Measurements from ENCODE around the gene GRB2. TPM values are rescaled to one million over a fixed set of nuclear protein-coding genes. Genes with fewer than 3 reads are reported as not detected.
A peak's percentile ranks its signal among the peaks of the same experiment; 100 is the strongest.

GRB2 gene
- total RNA-seq, 1 donor from 2014 or later: 172 TPM

- H3K4me1 Mint-ChIP-seq: peaks cover 18% of the 10 kb centered on the region
- intact Hi-C loops (cut with micrococcal nuclease): no loop called here
- no peak for DNase-seq
These were observed 24.9 kb upstream of the GRB2 start for GRCh38 chr17:75430159-75430974.

GRCh38 chr17:75428543-75429469 lies 23.3 kb upstream of the GRB2 start:
- H3K9me3 Mint-ChIP-seq: no peaks in the 10 kb centered on the region
- H3K27ac Mint-ChIP-seq: no peak overlapping the region
- intact Hi-C loops (cut with micrococcal nuclease): loop anchor here (5.0 to 10.0 kb wide), 2 partner anchors 58 to 316 kb away; no protein-coding TSS in a partner anchor
- H3K4me3 Mint-ChIP-seq: no peak overlapping the region
- H3K4me1 Mint-ChIP-seq: peaks cover 14% of the 10 kb centered on the region
- no peak for DNase-seq
- no peaks in the 10 kb centered on the region for H3K36me3 Mint-ChIP-seq (ENCODE audit: low read depth)
- peaks cover 15% of the 10 kb centered on the region for H3K27me3 Mint-ChIP-seq

More at GRCh38 chr17:75430159-75430974, 24.9 kb upstream of the GRB2 start:
- Mint-ChIP-seq H3K4me3 (no peak overlapping the region), H3K27me3 (peaks cover 15% of the 10 kb centered on the region), H3K36me3 (ENCODE audit: low read depth) (no peaks in the 10 kb centered on the region), H3K27ac (no peak overlapping the region), H3K9me3 (no peaks in the 10 kb centered on the region)

- Mint-ChIP-seq H3K27me3 (peaks cover 18% of the 10 kb centered on the region), H3K36me3 (ENCODE audit: low read depth) (no peaks in the 10 kb centered on the region), H3K4me1 (no peaks in the 10 kb centered on the region), H3K27ac (no peak overlapping the region), H3K9me3 (no peaks in the 10 kb centered on the region), H3K4me3 (no peak overlapping the region)
- intact Hi-C loops (cut with micrococcal nuclease): no loop called here
- DNase-seq: no peak
These were observed 13.1 kb upstream of the GRB2 start for GRCh38 chr17:75418531-75418930.

- peaks cover 20% of the 10 kb centered on the region for H3K27me3 Mint-ChIP-seq
- intact Hi-C loops (cut with micrococcal nuclease): no loop called here
- DNase-seq: no peak
- no peak overlapping the region for H3K27ac Mint-ChIP-seq
- no peak overlapping the region for H3K4me3 Mint-ChIP-seq
- H3K36me3 Mint-ChIP-seq (ENCODE audit: low read depth): no peaks in the 10 kb centered on the region
- H3K9me3 Mint-ChIP-seq: no peaks in the 10 kb centered on the region
- peaks cover 10% of the 10 kb centered on the region for H3K4me1 Mint-ChIP-seq
These were observed 11.6 kb upstream of the GRB2 start for GRCh38 chr17:75417054-75417580.

GRCh38 chr17:75416006-75416405 lies 10.5 kb upstream of the GRB2 start:
- no peaks in the 10 kb centered on the region for H3K9me3 Mint-ChIP-seq
- intact Hi-C loops (cut with micrococcal nuclease): no loop called here

GRCh38 chr17:75414488-75414887 lies 9.0 kb upstream of the GRB2 start:
- no peak for DNase-seq
- H3K9me3 Mint-ChIP-seq: no peaks in the 10 kb centered on the region
- no peaks in the 10 kb centered on the region for H3K36me3 Mint-ChIP-seq (ENCODE audit: low read depth)
- intact Hi-C loops (cut with micrococcal nuclease): loop anchor here (5.0 kb wide), 1 partner anchor 232 kb away; the partner anchor contains the start of gene SUMO2
- peaks cover 23% of the 10 kb centered on the region for H3K4me1 Mint-ChIP-seq
- H3K4me3 Mint-ChIP-seq: no peak overlapping the region
- no peak overlapping the region for H3K27ac Mint-ChIP-seq
- H3K27me3 Mint-ChIP-seq: peaks cover 20% of the 10 kb centered on the region

More at GRCh38 chr17:75416006-75416405, 10.5 kb upstream of the GRB2 start:
- Mint-ChIP-seq H3K4me1 (peaks cover 18% of the 10 kb centered on the region), H3K36me3 (ENCODE audit: low read depth) (no peaks in the 10 kb centered on the region), H3K4me3 (no peak overlapping the region), H3K27me3 (peaks cover 20% of the 10 kb centered on the region), H3K27ac (no peak overlapping the region)
- no peak for DNase-seq

- intact Hi-C loops (cut with micrococcal nuclease): loop anchor here (1.0 to 5.0 kb wide), 3 partner anchors 89 to 230 kb away; partner anchors contain the start of genes MIF4GD and SUMO2
- DNase-seq: peak; percentile 93
- peaks cover 28% of the 10 kb centered on the region for H3K4me1 Mint-ChIP-seq
- no peaks in the 10 kb centered on the region for H3K36me3 Mint-ChIP-seq (ENCODE audit: low read depth)
- peak overlapping the region; percentile 8 for H3K4me3 Mint-ChIP-seq
- no peaks in the 10 kb centered on the region for H3K9me3 Mint-ChIP-seq
- peaks cover 16% of the 10 kb centered on the region for H3K27me3 Mint-ChIP-seq
- no peak overlapping the region for H3K27ac Mint-ChIP-seq
These were observed 7.2 kb upstream of the GRB2 start for GRCh38 chr17:75412455-75413317.

GRCh38 chr17:75411328-75412067 lies 6.0 kb upstream of the GRB2 start:
- DNase-seq: peak; percentile 63
- Mint-ChIP-seq H3K4me1 (peaks cover 30% of the 10 kb centered on the region), H3K4me3 (peak overlapping the region; percentile 8), H3K9me3 (no peaks in the 10 kb centered on the region), H3K27ac (peak overlapping the region; percentile 9), H3K27me3 (peaks cover 16% of the 10 kb centered on the region), H3K36me3 (ENCODE audit: low read depth) (no peaks in the 10 kb centered on the region)
- intact Hi-C loops (cut with micrococcal nuclease): loop anchor here (1.0 to 5.0 kb wide), 3 partner anchors 88 to 229 kb away; partner anchors contain the start of genes MIF4GD and SUMO2

GRCh38 chr17:75410141-75410540 lies 4.7 kb upstream of the GRB2 start:
- DNase-seq: no peak
- intact Hi-C loops (cut with micrococcal nuclease): loop anchor here (5.0 kb wide), 1 partner anchor 228 kb away; the partner anchor contains the start of gene SUMO2
- no peaks in the 10 kb centered on the region for H3K9me3 Mint-ChIP-seq
- H3K27ac Mint-ChIP-seq: peak overlapping the region; percentile 34
- peaks cover 11% of the 10 kb centered on the region for H3K27me3 Mint-ChIP-seq
- H3K4me3 Mint-ChIP-seq: peak overlapping the region; percentile 27
- H3K4me1 Mint-ChIP-seq: peaks cover 39% of the 10 kb centered on the region
- H3K36me3 Mint-ChIP-seq (ENCODE audit: low read depth): no peaks in the 10 kb centered on the region

GRCh38 chr17:75407655-75408352 lies 2.3 kb upstream of the GRB2 start:
- peaks cover 44% of the 10 kb centered on the region for H3K4me1 Mint-ChIP-seq
- H3K9me3 Mint-ChIP-seq: no peaks in the 10 kb centered on the region
- H3K4me3 Mint-ChIP-seq: no peak overlapping the region
- intact Hi-C loops (cut with micrococcal nuclease): no loop called here
- no peaks in the 10 kb centered on the region for H3K27me3 Mint-ChIP-seq
- DNase-seq: no peak
- H3K27ac Mint-ChIP-seq: no peak overlapping the region
- peaks cover 8% of the 10 kb centered on the region for H3K36me3 Mint-ChIP-seq (ENCODE audit: low read depth)

- intact Hi-C loops (cut with micrococcal nuclease): no loop called here
- Mint-ChIP-seq H3K4me1 (peaks cover 40% of the 10 kb centered on the region), H3K27ac (peak overlapping the region; percentile 94), H3K27me3 (no peaks in the 10 kb centered on the region), H3K36me3 (ENCODE audit: low read depth) (peaks cover 11% of the 10 kb centered on the region), H3K9me3 (no peaks in the 10 kb centered on the region), H3K4me3 (peak overlapping the region; percentile 94)
- peak; percentile 74 for DNase-seq
These were observed 741 bp upstream of the GRB2 start for GRCh38 chr17:75406222-75406615.
